MG63 (cell line): ENCODE data around the gene GOLGA5. TPM values are rescaled to one million over a fixed set of nuclear protein-coding genes. Genes with fewer than 3 reads are reported as not detected.
"Not testable (repeated sequence)": the region's sequence is repeated elsewhere in the genome, so short reads cannot be mapped to it uniquely, and the experiment has no call there.

Experiments
- DNase-seq: peaks from one replicate; pipeline ENCODE4 v3.0.0-alpha.2; 2020
- H3K27me3 ChIP-seq: fragments of 250-450 bp; sonication (Bioruptor Pico); 2 replicates; pipeline ENCODE4 v1.5.1; 2020; ENCODE audit warnings: mild to moderate bottlenecking, moderate library complexity
- H3K36me3 ChIP-seq: fragments of 250-450 bp; sonication (Bioruptor Pico); 2 replicates; pipeline ENCODE4 v1.5.1; 2020; ENCODE audit warnings: mild to moderate bottlenecking, moderate library complexity
- H3K4me3 ChIP-seq: fragments of 250-450 bp; sonication (Bioruptor Pico); 2 replicates; pipeline ENCODE4 v1.5.1; 2020; ENCODE audit warnings: mild to moderate bottlenecking, moderate library complexity
- H3K9me3 ChIP-seq: fragments of 250-450 bp; sonication (Bioruptor Pico); 2 replicates; pipeline ENCODE4 v1.5.1; 2020; ENCODE audit warnings: mild to moderate bottlenecking, moderate library complexity
- total RNA-seq: library from RNA; depleted of rRNA; stranded (reverse); fragments of >200 nt; shearing (Covaris generic); gene quantifications from 2 replicates; pipeline ENCODE4 v1.2.3, GENCODE V29; 2014; ENCODE audit warnings: low replicate concordance; rRNA removed

GOLGA5 gene
- 9.1 and 14.2 TPM in 2 replicates for total RNA-seq

GRCh38 chr14:92793709-92794546, at the start of gene GOLGA5:
TSS of gene GOLGA5 (plus strand) at chr14:92794305. CDS start at chr14:92797438, 3,133 bp downstream.
- H3K4me3 ChIP-seq = peak within 1 kb of the TSS; percentile 87
- peaks cover 4% of the 10 kb centered on the region; the same call in 1 of the 2 replicates for H3K9me3 ChIP-seq
- DNase-seq = peak; percentile 93
- peaks cover 11% of the 10 kb centered on the region for H3K36me3 ChIP-seq
- H3K27me3 ChIP-seq = no peaks in the 10 kb centered on the region

- no peaks in the 10 kb centered on the region for H3K9me3 ChIP-seq
- peak overlapping the region; percentile 79 for H3K4me3 ChIP-seq
- no peak for DNase-seq
Observed at GRCh38 chr14:92747701-92748258, 46.3 kb upstream of the GOLGA5 start.

GRCh38 chr14:92748259-92749016, 45.7 kb upstream of the GOLGA5 start, which contains the start of gene LGMN:
TSS of gene LGMN (minus strand) at chr14:92748627. CDS start at chr14:92732786, 15,841 bp downstream.
- Histone ChIP-seq H3K27me3 (no peaks in the 10 kb centered on the region), H3K36me3 (no peaks in the 10 kb centered on the region), H3K9me3 (no peaks in the 10 kb centered on the region), H3K4me3 (peak within 1 kb of the TSS; percentile 79)
- peak; percentile 90 for DNase-seq

More at GRCh38 chr14:92747701-92748258, 46.3 kb upstream of the GOLGA5 start:
- Histone ChIP-seq H3K27me3 (no peaks in the 10 kb centered on the region), H3K36me3 (no peaks in the 10 kb centered on the region)

GRCh38 chr14:92750222-92750728, 43.8 kb upstream of the GOLGA5 start:
- H3K4me3 ChIP-seq, DNase-seq, H3K36me3 ChIP-seq, H3K9me3 ChIP-seq, H3K27me3 ChIP-seq: not testable (repeated sequence)

GRCh38 chr14:92750994-92751400, 43.1 kb upstream of the GOLGA5 start:
- no peaks in the 10 kb centered on the region for H3K9me3 ChIP-seq
- no peaks in the 10 kb centered on the region for H3K36me3 ChIP-seq
- H3K27me3 ChIP-seq = no peaks in the 10 kb centered on the region
- H3K4me3 ChIP-seq = no peak overlapping the region
- peak; percentile 60 for DNase-seq

GRCh38 chr14:92751819-92752218, 42.3 kb upstream of the GOLGA5 start:
- H3K27me3 ChIP-seq = no peaks in the 10 kb centered on the region
- H3K4me3 ChIP-seq = no peak overlapping the region
- no peaks in the 10 kb centered on the region for H3K9me3 ChIP-seq
- DNase-seq = no peak
- no peaks in the 10 kb centered on the region for H3K36me3 ChIP-seq

- DNase-seq = no peak
- no peaks in the 10 kb centered on the region for H3K9me3 ChIP-seq
- H3K36me3 ChIP-seq = no peaks in the 10 kb centered on the region
- H3K27me3 ChIP-seq = no peaks in the 10 kb centered on the region
- H3K4me3 ChIP-seq = no peak overlapping the region
Observed at GRCh38 chr14:92753250-92753649, 40.9 kb upstream of the GOLGA5 start.

GRCh38 chr14:92754966-92755365, 39.1 kb upstream of the GOLGA5 start:
- H3K36me3 ChIP-seq = no peaks in the 10 kb centered on the region
- no peak overlapping the region for H3K4me3 ChIP-seq
- H3K27me3 ChIP-seq = no peaks in the 10 kb centered on the region
- DNase-seq = no peak
- no peaks in the 10 kb centered on the region for H3K9me3 ChIP-seq

- no peaks in the 10 kb centered on the region for H3K27me3 ChIP-seq
- H3K9me3 ChIP-seq = no peaks in the 10 kb centered on the region
- H3K36me3 ChIP-seq = no peaks in the 10 kb centered on the region
- no peak overlapping the region for H3K4me3 ChIP-seq
- no peak for DNase-seq
Observed at GRCh38 chr14:92755495-92755894, 38.6 kb upstream of the GOLGA5 start.

- H3K4me3 ChIP-seq = no peak overlapping the region
- DNase-seq = no peak
- no peaks in the 10 kb centered on the region for H3K36me3 ChIP-seq
- H3K9me3 ChIP-seq = no peaks in the 10 kb centered on the region
- no peaks in the 10 kb centered on the region for H3K27me3 ChIP-seq
Observed at GRCh38 chr14:92756446-92756845, 37.7 kb upstream of the GOLGA5 start.

GRCh38 chr14:92759300-92759678, 34.8 kb upstream of the GOLGA5 start:
- no peaks in the 10 kb centered on the region for H3K36me3 ChIP-seq
- H3K9me3 ChIP-seq = no peaks in the 10 kb centered on the region
- no peaks in the 10 kb centered on the region for H3K27me3 ChIP-seq
- H3K4me3 ChIP-seq = no peak overlapping the region
- peak; percentile 53 for DNase-seq

GRCh38 chr14:92759679-92760523, 34.2 kb upstream of the GOLGA5 start:
- Histone ChIP-seq H3K4me3 (no peak overlapping the region), H3K27me3 (no peaks in the 10 kb centered on the region), H3K9me3 (no peaks in the 10 kb centered on the region), H3K36me3 (no peaks in the 10 kb centered on the region)
- no peak for DNase-seq

- Histone ChIP-seq H3K36me3 (no peaks in the 10 kb centered on the region), H3K27me3 (no peaks in the 10 kb centered on the region), H3K9me3 (no peaks in the 10 kb centered on the region), H3K4me3 (no peak overlapping the region)
- no peak for DNase-seq
Observed at GRCh38 chr14:92760524-92760805, 33.6 kb upstream of the GOLGA5 start.

- not testable (repeated sequence) for DNase-seq, H3K27me3 ChIP-seq, H3K4me3 ChIP-seq, H3K36me3 ChIP-seq, H3K9me3 ChIP-seq
Observed at GRCh38 chr14:92763666-92764631, 30.2 kb upstream of the GOLGA5 start.

GRCh38 chr14:92768236-92768635, 25.9 kb upstream of the GOLGA5 start:
- H3K4me3 ChIP-seq, H3K9me3 ChIP-seq, DNase-seq, H3K36me3 ChIP-seq, H3K27me3 ChIP-seq: not testable (repeated sequence)
